HUES6 (cell line): Measurements from ENCODE around the gene INSRR.

Experiments
- H3K27ac ChIP-seq: 2 replicates; pipeline ENCODE4 v1.7.0; 2013; ENCODE audit warnings: low read depth, mild to moderate bottlenecking, low read length, inconsistent platforms
- H3K27me3 ChIP-seq: 2 replicates; pipeline ENCODE4 v1.6.1; 2013; ENCODE audit warnings: low read length; ENCODE audit not compliant: control insufficient read depth, insufficient read depth
- H3K36me3 ChIP-seq: 2 replicates; pipeline ENCODE4 v1.6.1; 2013; ENCODE audit warnings: low read length; ENCODE audit not compliant: control insufficient read depth, insufficient read depth
- H3K4me1 ChIP-seq: 2 replicates; pipeline ENCODE4 v1.6.1; 2013; ENCODE audit warnings: low read length; ENCODE audit not compliant: control insufficient read depth, insufficient read depth
- H3K4me3 ChIP-seq: 2 replicates; pipeline ENCODE4 v1.5.1; 2013; ENCODE audit warnings: low read depth, low read length
- H3K9ac ChIP-seq: one replicate; pipeline ENCODE4 v1.6.1; 2013; ENCODE audit warnings: mild to moderate bottlenecking, low read length
- H3K9me3 ChIP-seq: 2 replicates; pipeline ENCODE4 v1.6.1; 2013; ENCODE audit warnings: low read depth, low read length; ENCODE audit not compliant: control insufficient read depth, insufficient read depth

INSRR gene

DNA sequence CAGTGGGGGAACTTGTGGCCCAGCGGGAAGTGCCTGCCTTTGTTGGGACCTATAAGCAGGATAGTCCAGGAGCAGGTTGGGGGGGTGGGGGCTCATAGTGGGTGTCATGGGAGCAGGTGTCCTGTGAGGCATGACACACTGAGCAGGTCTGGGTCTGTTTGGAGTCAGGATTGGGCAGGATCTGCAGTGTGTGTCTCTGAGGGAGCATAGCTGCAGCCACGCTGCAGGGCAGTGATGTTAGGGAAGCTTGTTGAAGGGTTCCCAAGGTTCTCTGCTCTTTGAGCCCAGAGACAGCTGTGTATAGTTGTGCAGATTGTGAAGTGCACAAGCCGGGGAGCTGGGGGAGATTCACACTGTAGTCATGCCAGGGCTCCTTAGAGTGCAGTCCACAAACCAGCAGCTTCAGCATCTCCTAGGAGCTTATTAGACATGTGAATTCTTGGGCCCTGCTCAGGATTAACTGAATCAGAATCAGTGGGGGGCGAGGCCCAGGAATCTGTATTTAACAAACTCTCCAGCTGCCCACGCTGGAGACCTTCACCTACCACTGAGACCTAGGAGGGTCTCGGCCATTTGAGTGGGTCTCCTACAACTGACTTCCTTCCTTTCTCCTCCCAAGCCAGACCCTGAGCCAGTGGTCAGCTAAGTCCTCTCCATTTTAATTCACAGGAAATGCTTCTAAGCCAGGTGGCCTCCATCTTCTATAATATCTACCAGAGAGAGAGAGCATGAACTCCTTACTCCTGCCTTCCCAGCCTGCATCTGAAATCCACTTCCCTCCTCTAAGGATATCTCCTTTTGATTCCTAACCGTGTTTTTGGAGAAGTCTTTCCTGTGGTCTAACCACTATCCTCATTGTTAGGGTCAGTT, 11.1 kb downstream of the INSRR start:
- Histone ChIP-seq H3K36me3 (no peaks in the 10 kb centered on the region), H3K27me3 (peaks cover 100% of the 10 kb centered on the region), H3K9me3 (no peaks in the 10 kb centered on the region), H3K4me3 (peak overlapping the region; percentile 60), H3K27ac (no peak overlapping the region), H3K9ac (no peak overlapping the region), H3K4me1 (peaks cover 19% of the 10 kb centered on the region)

DNA sequence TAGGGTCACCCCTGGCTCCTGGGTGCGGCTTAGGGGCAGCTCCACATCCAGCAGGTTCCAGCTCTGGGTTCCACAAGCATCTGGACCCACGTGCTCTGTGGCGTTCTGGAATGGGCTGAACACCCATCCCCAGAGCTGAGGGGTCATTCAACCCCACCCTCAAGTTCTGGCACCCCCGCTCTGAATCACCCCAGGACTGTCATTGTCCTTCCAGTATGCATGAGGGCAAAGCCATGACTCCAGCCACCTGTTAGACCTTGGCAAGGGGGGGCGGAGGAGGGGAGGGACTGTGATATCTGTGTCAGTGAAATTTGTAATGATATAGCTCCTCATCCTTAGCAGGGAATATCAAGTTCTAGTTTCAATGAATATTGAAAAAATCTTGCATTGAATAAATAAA, 12.3 kb downstream of the INSRR start:
- Histone ChIP-seq H3K9ac (no peak overlapping the region), H3K9me3 (no peaks in the 10 kb centered on the region), H3K27me3 (peaks cover 100% of the 10 kb centered on the region), H3K4me3 (no peak overlapping the region), H3K27ac (no peak overlapping the region), H3K36me3 (no peaks in the 10 kb centered on the region), H3K4me1 (peaks cover 19% of the 10 kb centered on the region)

DNA sequence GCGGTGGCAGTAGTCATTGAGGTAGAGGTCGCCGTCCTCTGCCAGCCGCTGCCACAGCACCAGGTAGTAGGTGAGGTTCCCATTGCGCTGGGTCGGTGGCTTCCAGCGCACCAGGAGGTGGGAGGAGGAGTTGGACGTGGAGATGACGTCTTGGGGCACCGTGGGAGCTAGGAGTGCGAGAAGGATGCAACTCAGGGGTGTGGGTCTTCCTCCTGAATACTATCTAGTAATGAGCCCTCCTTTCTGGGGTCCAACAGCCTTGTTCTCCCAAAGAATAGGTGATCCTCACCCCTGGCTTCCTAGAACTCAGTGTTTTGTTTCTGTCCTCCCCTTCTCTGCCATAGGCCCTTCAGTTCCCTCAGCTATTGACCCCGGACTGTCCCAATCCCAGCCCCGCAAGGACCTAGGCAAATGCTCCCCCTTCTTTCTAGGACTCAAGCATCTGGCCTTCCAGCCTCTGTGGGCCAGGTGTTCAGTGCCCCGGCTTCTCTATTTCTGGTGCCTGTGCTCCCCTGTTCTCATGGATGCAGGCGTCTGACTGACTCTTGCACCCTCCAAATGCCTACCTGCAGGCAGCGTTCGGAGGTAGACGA, 12.9 kb downstream of the INSRR start:
- Histone ChIP-seq H3K27me3 (peaks cover 100% of the 10 kb centered on the region), H3K9ac (no peak overlapping the region), H3K36me3 (no peaks in the 10 kb centered on the region), H3K27ac (no peak overlapping the region), H3K9me3 (no peaks in the 10 kb centered on the region), H3K4me3 (peak overlapping the region; percentile 59), H3K4me1 (peaks cover 19% of the 10 kb centered on the region)

DNA sequence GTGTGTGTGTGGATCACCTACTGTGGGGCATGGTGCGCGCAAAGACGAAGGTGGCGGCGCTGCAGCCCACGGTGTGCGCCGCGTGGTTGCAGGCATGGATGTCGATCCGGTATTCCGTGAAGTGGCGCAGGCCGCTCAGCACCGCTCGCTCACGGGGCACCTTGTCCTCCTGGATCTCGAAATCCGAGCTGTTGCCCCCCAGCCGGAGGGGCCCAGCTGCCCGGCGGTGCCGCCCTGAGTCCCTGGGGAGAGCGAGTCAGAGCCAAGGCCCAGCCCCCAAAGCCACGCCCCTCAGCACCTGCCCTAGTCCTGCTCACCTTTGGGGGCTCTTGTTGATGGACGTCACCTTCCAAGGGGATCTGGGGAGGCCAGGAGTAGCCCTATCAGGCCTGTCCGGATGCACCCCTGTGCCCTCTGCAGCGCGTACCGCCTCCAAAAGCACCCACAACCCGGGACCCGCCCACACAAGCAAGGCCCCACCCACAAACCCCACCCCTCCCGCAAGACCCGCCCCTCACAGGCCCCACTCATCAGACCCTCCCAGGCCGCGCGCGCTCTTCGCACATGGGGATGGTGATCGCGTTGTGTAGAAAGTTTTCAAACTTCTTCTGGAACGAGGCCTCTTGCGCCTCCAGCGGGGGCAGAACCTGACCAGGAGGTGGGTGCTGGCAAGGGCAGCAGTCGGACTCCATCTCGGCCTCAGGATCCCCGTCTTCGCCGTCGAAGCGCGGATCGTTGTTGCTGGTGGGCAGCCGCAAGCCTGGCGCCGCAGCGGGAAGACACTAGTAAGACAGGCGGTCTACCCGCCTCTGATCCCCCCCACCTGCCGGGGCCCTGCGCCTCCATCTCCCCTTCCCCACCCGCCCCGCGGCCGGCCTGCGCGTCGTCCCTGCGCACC, 13.6 kb downstream of the INSRR start:
- Histone ChIP-seq H3K27me3 (peaks cover 96% of the 10 kb centered on the region), H3K4me1 (peaks cover 19% of the 10 kb centered on the region), H3K9me3 (no peaks in the 10 kb centered on the region), H3K36me3 (no peaks in the 10 kb centered on the region), H3K4me3 (peak overlapping the region; percentile 59), H3K9ac (no peak overlapping the region), H3K27ac (no peak overlapping the region)

DNA sequence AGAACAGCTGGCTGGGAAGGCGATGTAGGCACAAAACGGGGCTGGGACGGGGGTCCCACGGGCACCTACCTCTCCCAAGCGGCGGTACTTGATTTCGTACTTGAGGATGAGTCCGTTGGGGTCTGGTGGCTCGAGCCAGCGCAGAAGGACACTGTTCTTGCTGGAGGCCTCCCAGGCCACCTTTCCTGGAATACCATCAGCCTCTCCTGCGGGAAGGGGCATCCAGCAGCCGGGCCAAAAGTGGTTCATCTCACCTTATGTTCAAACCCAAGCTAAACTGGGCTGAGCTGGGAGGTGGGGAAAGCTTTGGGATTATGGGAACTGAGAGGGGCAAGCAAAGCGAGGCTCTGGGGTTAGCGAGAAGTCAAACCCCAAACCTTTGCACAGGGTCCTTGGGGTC, 14.3 kb downstream of the INSRR start:
- Histone ChIP-seq H3K36me3 (no peaks in the 10 kb centered on the region), H3K9ac (no peak overlapping the region), H3K9me3 (no peaks in the 10 kb centered on the region), H3K4me1 (peaks cover 19% of the 10 kb centered on the region), H3K27me3 (peaks cover 91% of the 10 kb centered on the region), H3K4me3 (peak overlapping the region; percentile 59), H3K27ac (no peak overlapping the region)

DNA sequence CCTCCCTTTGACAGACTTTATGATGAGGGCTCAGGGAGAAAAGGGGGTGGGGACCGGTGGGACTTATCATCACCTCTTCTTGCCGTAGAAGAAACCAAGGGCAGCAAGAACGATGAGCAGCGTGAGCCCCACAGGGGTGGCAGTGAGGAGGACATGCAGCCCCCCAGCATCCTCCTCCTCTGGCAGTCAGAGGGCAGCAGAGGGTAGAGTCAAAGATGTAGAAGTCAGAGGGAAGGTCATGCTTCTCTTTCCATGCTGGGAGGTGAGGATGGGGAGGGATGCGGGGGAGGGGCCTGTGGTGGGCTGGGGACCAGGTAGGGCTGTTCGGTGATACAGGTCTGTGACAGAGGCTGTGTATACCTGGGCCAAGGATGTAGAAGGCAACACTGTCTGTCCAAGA, 14.8 kb downstream of the INSRR start:
- Histone ChIP-seq H3K27me3 (peaks cover 90% of the 10 kb centered on the region), H3K27ac (no peak overlapping the region), H3K36me3 (no peaks in the 10 kb centered on the region), H3K4me1 (peaks cover 18% of the 10 kb centered on the region), H3K9me3 (no peaks in the 10 kb centered on the region), H3K4me3 (no peak overlapping the region), H3K9ac (no peak overlapping the region)

DNA sequence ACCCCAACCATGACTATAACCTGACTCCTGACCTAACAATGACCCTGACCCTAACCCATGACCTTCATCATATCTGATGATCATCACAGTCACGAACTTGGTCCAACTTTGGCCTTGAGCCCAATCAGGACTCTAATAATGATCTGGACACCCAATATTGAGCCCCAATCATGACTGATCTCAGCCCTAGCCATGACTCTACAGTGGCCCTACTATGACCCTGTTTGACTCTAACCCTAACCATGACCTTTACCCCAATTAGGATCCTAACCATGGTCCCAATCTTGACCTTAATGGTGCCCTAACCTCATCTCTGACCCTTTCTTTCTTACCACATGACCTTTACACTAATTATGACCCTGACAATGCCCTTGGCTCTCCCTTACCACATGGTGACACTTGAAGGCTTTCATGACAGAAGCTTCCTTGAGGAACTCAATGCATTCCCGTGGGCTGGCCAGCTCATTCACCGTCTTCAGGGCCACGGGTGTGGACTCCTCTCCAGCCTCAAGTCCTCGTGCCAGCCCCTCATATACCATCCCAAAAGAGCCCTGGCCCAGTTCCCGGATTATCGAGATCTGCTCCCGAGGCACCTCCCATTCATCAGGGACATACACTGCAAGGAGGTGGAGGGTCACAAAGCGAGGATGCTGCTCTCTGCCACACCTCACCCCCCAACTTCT, 16.2 kb downstream of the INSRR start:
- Histone ChIP-seq H3K9ac (no peak overlapping the region), H3K4me3 (no peak overlapping the region), H3K9me3 (no peaks in the 10 kb centered on the region), H3K27ac (no peak overlapping the region), H3K27me3 (peaks cover 90% of the 10 kb centered on the region), H3K36me3 (no peaks in the 10 kb centered on the region), H3K4me1 (peaks cover 10% of the 10 kb centered on the region)

DNA sequence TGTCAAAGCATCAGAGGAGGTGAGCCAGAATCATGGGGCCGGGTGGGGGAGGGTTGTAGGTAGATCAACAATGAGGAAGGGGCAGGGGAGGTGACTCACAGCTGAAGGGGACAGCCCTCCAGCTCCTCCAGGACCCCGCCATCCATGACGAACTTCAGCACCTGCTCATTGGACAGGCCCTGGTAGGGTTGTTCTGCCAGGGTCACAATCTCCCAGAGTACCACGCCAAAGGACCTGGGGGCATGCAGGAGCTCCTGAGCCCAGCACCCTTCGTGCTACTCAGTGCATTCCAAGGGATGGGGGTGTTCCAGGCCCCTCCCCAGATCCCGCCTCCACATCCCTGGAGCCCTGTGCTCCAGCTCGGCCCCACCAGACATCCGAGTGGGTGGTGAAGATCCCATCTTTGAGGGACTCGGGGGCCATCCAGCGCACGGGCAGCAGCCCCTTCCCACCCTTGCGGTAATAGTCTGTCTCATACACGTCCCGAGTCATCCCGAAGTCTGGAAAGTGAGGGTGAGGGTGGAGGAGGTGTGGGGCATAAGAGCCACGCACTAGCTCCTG, 17.5 kb downstream of the INSRR start:
- Histone ChIP-seq H3K27ac (no peak overlapping the region), H3K36me3 (no peaks in the 10 kb centered on the region), H3K9me3 (no peaks in the 10 kb centered on the region), H3K4me1 (peaks cover 10% of the 10 kb centered on the region), H3K4me3 (no peak overlapping the region), H3K9ac (no peak overlapping the region), H3K27me3 (peaks cover 90% of the 10 kb centered on the region)

DNA sequence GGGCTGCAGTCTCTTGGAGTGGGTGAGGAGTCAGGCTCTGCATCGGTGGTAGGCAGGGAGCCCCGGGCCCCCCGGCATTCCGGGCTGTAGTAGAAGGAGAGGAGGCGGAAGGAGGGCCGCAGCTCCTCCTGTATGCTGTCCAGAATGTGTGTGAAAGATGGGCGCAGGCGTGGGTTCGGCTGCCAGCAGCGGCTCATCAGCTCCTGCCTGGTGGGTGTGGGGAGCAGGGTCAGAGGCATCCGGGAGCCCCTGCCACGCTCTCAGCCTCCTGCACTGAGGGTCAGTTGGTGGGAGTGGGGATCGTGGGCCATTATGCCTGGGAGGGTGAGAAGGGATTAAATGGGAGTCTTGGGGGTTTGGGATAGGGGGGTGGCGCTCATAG, 18.0 kb downstream of the INSRR start:
- no peak overlapping the region for H3K9ac ChIP-seq
- H3K9me3 ChIP-seq, result no peaks in the 10 kb centered on the region
- no peak overlapping the region for H3K27ac ChIP-seq
- no peaks in the 10 kb centered on the region for H3K36me3 ChIP-seq
- no peak overlapping the region for H3K4me3 ChIP-seq
- H3K4me1 ChIP-seq, result peaks cover 10% of the 10 kb centered on the region
- peaks cover 90% of the 10 kb centered on the region for H3K27me3 ChIP-seq

DNA sequence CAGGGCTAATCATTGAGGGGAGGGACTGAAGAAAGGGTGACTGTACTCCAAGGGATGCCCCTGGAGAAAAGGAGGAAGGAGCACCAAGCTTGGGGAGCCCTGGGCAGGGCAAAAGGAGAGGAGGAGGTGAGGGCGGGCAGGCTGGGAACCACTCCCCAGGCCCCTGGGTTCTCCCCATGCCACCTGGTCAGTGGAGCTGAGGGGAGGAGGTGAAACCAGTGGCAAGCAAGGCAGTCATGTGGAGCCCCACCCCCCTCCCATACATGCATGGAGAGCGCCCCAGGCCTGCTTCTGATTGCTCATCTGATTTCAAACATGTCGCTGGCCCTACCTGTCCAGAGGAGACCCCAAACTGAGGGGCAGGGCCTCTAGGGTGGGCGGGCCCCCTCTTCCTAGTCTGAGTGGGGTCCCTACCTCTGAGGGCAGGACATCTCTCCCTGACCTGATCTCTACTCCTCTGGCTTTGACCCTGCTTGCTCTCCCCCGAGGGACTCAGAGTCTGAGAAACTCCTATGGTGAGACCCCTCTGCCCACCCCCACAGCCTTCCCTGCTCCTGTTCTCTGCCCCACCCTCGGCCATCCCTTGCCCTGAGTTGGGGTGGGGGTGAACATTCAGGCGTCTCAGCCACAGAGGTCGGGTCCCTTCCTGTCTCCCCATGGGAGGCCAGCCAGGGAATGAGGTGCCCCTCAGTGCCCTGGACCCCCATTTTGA, 18.6 kb downstream of the INSRR start:
- Histone ChIP-seq H3K4me3 (no peak overlapping the region), H3K27ac (no peak overlapping the region), H3K4me1 (peaks cover 10% of the 10 kb centered on the region), H3K9ac (no peak overlapping the region), H3K27me3 (peaks cover 90% of the 10 kb centered on the region), H3K36me3 (no peaks in the 10 kb centered on the region), H3K9me3 (no peaks in the 10 kb centered on the region)
